WTC11 (cell line): ENCODE data around the gene METTL21C. TPM values are rescaled to one million over a fixed set of nuclear protein-coding genes. Genes with fewer than 3 reads are reported as not detected.

Experiments
- ATAC-seq: fragments of 200-7000 bp; cut with Tn5 transposase; 2 replicates; pipeline ENCODE4 v1.10.0; 2021; ENCODE audit warnings: mild to moderate bottlenecking, moderate library complexity
- Bru-seq: library from RNA; stranded (reverse); fragments of 400-500 nt; gene quantifications from one replicate; lab custom pipeline; 2021; lab: Mats Ljungman, UMichigan
- CTCF ChIA-PET: fragments of 300-600 bp; sonication (Branson Sonifier 250); formaldehyde crosslinking; loops from one replicate; lab custom pipeline; 2021; ENCODE audit warnings: antibody characterized with exemption; lab: Charles Lee
- POLR2A ChIA-PET: fragments of 350-600 bp; sonication (Branson Sonifier 250); formaldehyde crosslinking; loops from one replicate; lab custom pipeline; 2021; ENCODE audit warnings: antibody characterized with exemption; lab: Charles Lee
- DNase-seq: peaks from one replicate; pipeline ENCODE4 v3.0.0; 2021; ENCODE audit warnings: low spot score
- H3K27ac Mint-ChIP-seq: 2 replicates; pipeline ENCODE4 v1.8.0; 2021; ENCODE audit warnings: mixed read lengths
- H3K27me3 Mint-ChIP-seq: 2 replicates; pipeline ENCODE4 v1.8.0; 2021; ENCODE audit warnings: low read depth, mild to moderate bottlenecking, moderate library complexity, mixed read lengths
- H3K36me3 Mint-ChIP-seq: 2 replicates; pipeline ENCODE4 v1.8.0; 2021; ENCODE audit warnings: mixed read lengths
- H3K4me1 Mint-ChIP-seq: 2 replicates; pipeline ENCODE4 v1.8.0; 2022; ENCODE audit warnings: mixed read lengths
- H3K4me3 Mint-ChIP-seq: 2 replicates; pipeline ENCODE4 v1.8.0; 2021; ENCODE audit warnings: mild to moderate bottlenecking, moderate library complexity, mixed read lengths
- H3K9me3 Mint-ChIP-seq: 2 replicates; pipeline ENCODE4 v1.8.0; 2021; ENCODE audit warnings: mixed read lengths
- ATF1 ChIP-seq: sonication (generic); formaldehyde crosslinking; IDR thresholded peaks from 2 replicates; pipeline ENCODE4 v1.8.1; 2023; ENCODE audit warnings: mild to moderate bottlenecking, moderate library complexity, missing genetic modification reagents
- CBFB ChIP-seq: sonication (generic); formaldehyde crosslinking; IDR thresholded peaks from 2 replicates; pipeline ENCODE4 v1.8.1; 2022; ENCODE audit warnings: mild to moderate bottlenecking, low read depth, missing genetic modification reagents
- CREB1 ChIP-seq: sonication (generic); formaldehyde crosslinking; IDR thresholded peaks from 2 replicates; pipeline ENCODE4 v1.8.0; 2023; ENCODE audit warnings: mild to moderate bottlenecking, missing genetic modification reagents
- CREM ChIP-seq: sonication (generic); formaldehyde crosslinking; IDR thresholded peaks from 2 replicates; pipeline ENCODE4 v1.8.1; 2022; ENCODE audit warnings: mild to moderate bottlenecking, missing genetic modification reagents, moderate library complexity
- ELF4 ChIP-seq: sonication (generic); formaldehyde crosslinking; IDR thresholded peaks from 2 replicates; pipeline ENCODE4 v1.8.1; 2022; ENCODE audit warnings: low read depth, mild to moderate bottlenecking, moderate library complexity, missing genetic modification reagents
- GTF2I ChIP-seq: fragments of 250-450 bp; sonication (Bioruptor Pico); conservative IDR thresholded peaks from 2 replicates; pipeline ENCODE4 v1.4.0; 2021; ENCODE audit warnings: mild to moderate bottlenecking
- IRF2 ChIP-seq: sonication (generic); formaldehyde crosslinking; IDR thresholded peaks from 2 replicates; pipeline ENCODE4 v1.8.0; 2022; ENCODE audit warnings: low read depth, missing genetic modification reagents, borderline replicate concordance
- JAZF1 ChIP-seq: fragments of 250-450 bp; sonication (Bioruptor Pico); IDR thresholded peaks from 2 replicates; pipeline ENCODE4 v1.9.0; 2021; ENCODE audit warnings: moderate library complexity, mild to moderate bottlenecking, inconsistent platforms
- KAT7 ChIP-seq: sonication (generic); formaldehyde crosslinking; IDR thresholded peaks from 2 replicates; pipeline ENCODE4 v1.8.1; 2023; ENCODE audit warnings: missing genetic modification reagents, mild to moderate bottlenecking, borderline replicate concordance
- MXD4 ChIP-seq: fragments of 250-450 bp; sonication (Bioruptor Pico); IDR thresholded peaks from 2 replicates; pipeline ENCODE4 v1.8.0; 2021; ENCODE audit warnings: mild to moderate bottlenecking, moderate library complexity, borderline replicate concordance
- RORB ChIP-seq: fragments of 250-450 bp; sonication (Bioruptor Pico); IDR thresholded peaks from 2 replicates; pipeline ENCODE4 v1.9.0; 2021; ENCODE audit warnings: mild to moderate bottlenecking
- SMAD3 ChIP-seq: sonication (generic); formaldehyde crosslinking; IDR thresholded peaks from 2 replicates; pipeline ENCODE4 v1.8.0; 2022; ENCODE audit warnings: missing genetic modification reagents, mild to moderate bottlenecking, borderline replicate concordance
- TCF7 ChIP-seq: sonication (generic); formaldehyde crosslinking; IDR thresholded peaks from 2 replicates; pipeline ENCODE4 v1.8.0; 2022; ENCODE audit warnings: mild to moderate bottlenecking, low read depth, missing genetic modification reagents, moderate library complexity
- ZBTB43 ChIP-seq: sonication (generic); formaldehyde crosslinking; IDR thresholded peaks from 2 replicates; pipeline ENCODE4 v1.8.1; 2023; ENCODE audit warnings: mild to moderate bottlenecking, missing genetic modification reagents
- ZNF281 ChIP-seq: sonication (generic); formaldehyde crosslinking; IDR thresholded peaks from 2 replicates; pipeline ENCODE4 v1.8.0; 2023; ENCODE audit warnings: mild to moderate bottlenecking, missing genetic modification reagents
- ZNF423 ChIP-seq: fragments of 250-450 bp; sonication (Bioruptor Pico); IDR thresholded peaks from 2 replicates; pipeline ENCODE4 v2.1.2; 2022; ENCODE audit warnings: mild to moderate bottlenecking, moderate library complexity
- ZNF512 ChIP-seq: sonication (generic); formaldehyde crosslinking; IDR thresholded peaks from 2 replicates; pipeline ENCODE4 v1.8.1; 2022; ENCODE audit warnings: missing genetic modification reagents, borderline replicate concordance
- ZNF532 ChIP-seq: fragments of 250-450 bp; sonication (Bioruptor Pico); IDR thresholded peaks from 2 replicates; pipeline ENCODE4 v1.9.0; 2021; ENCODE audit warnings: mild to moderate bottlenecking, borderline replicate concordance
- ZSCAN18 ChIP-seq: fragments of 250-450 bp; sonication (Bioruptor Pico); IDR thresholded peaks from 2 replicates; pipeline ENCODE4 v2.1.2; 2022; ENCODE audit warnings: mild to moderate bottlenecking, moderate library complexity
- long read RNA-seq, 3 experiments: library from RNA in 1 of 3; library from capped mRNA in 1 of 3; library from polyadenylated mRNA in 1 of 3; unstranded in 2 of 3; stranded (forward) in 1 of 3; transcript quantifications; one replicate each; pipeline ENCODE4 v2.0.0, GENCODE V29; 2021
- total RNA-seq: library from RNA; stranded (reverse); gene quantifications from 3 replicates; pipeline ENCODE4 v1.2.3, GENCODE V29; 2021
- TF ChIP-seq, protein P1 (sequence below): fragments of 200-600 bp; IDR thresholded peaks from 2 replicates; pipeline ENCODE4 v1.8.0; 2022; ENCODE audit warnings: antibody characterized with exemption
- TF ChIP-seq, protein P2 (sequence below): sonication (generic); formaldehyde crosslinking; IDR thresholded peaks from 2 replicates; pipeline ENCODE4 v1.8.1; 2022; ENCODE audit warnings: low read depth, mild to moderate bottlenecking, moderate library complexity, missing genetic modification reagents, borderline replicate concordance

Gene METTL21C
- not detected in 3 replicates for total RNA-seq
- Bru-seq, nascent RNA: not detected
- long read RNA-seq, experiment 1: 0 reads
- long read RNA-seq, experiment 2: 0 reads
- long read RNA-seq, experiment 3: 0 reads

DNA sequence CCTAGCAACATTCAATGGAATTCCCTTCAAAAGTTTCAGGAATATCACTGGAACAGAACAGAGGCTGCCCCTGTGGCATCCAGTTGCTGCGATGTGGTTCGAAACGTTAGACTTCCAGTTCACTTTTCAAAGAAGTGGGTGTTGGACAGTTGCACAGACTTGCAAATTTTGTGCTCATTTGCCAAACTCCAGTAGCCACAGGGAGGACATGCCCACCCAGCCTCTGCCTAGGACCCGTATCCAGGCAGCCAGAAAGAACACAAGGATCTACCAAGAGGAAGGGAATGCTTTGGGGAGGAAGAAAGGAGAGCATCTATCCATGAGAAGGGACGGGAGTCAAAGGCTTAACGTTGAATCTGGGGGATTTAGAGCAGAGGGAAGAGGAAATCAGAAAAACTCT lies at the start of gene METTL21C:
METTL21C (minus strand) TSS at position 108 of the 400 bp plus-strand sequence. CDS start 546 bp downstream, outside the sequence.
- Mint-ChIP-seq H3K4me1 (peaks cover 13% of the 10 kb centered on the region), H3K27me3 (no peaks in the 10 kb centered on the region), H3K4me3 (no peak within 1 kb of the TSS), H3K27ac (no peak within 1 kb of the TSS), H3K36me3 (peaks cover 3% of the 10 kb centered on the region; the same call in 1 of the 2 replicates), H3K9me3 (peaks cover 13% of the 10 kb centered on the region)
- ChIA-PET POLR2A (no interaction called here), CTCF (interaction anchor here (1.5 kb wide), 1 partner anchor 14 kb away, joined by 3 read pairs; no protein-coding TSS in a partner anchor)
- TF ChIP-seq ELF4 (CRISPR knock-in tag) (no peak), ZNF532 (CRISPR knock-in tag) (no peak), ATF1 (CRISPR knock-in tag) (no peak), GTF2I (CRISPR knock-in tag) (no peak), RORB (CRISPR knock-in tag) (no peak), SMAD3 (CRISPR knock-in tag) (no peak), CBFB (CRISPR knock-in tag) (no peak), TCF7 (CRISPR knock-in tag) (no peak), JAZF1 (CRISPR knock-in tag) (no peak), ZNF423 (CRISPR knock-in tag) (no peak), ZNF281 (no peak), MXD4 (no peak), KAT7 (no peak)
- DNase-seq: no peak
- no peak for ATAC-seq

- Mint-ChIP-seq H3K4me1 (no peaks in the 10 kb centered on the region), H3K9me3 (peaks cover 26% of the 10 kb centered on the region), H3K36me3 (no peaks in the 10 kb centered on the region), H3K4me3 (no peak overlapping the region), H3K27me3 (peaks cover 37% of the 10 kb centered on the region), H3K27ac (no peak overlapping the region)
- ATAC-seq (no peak), DNase-seq (no peak)
- ChIA-PET CTCF (no interaction called here), POLR2A (no interaction called here)
- no peak for TF ChIP-seq ZSCAN18 (CRISPR knock-in tag)
- TF ChIP-seq, protein P1, sequence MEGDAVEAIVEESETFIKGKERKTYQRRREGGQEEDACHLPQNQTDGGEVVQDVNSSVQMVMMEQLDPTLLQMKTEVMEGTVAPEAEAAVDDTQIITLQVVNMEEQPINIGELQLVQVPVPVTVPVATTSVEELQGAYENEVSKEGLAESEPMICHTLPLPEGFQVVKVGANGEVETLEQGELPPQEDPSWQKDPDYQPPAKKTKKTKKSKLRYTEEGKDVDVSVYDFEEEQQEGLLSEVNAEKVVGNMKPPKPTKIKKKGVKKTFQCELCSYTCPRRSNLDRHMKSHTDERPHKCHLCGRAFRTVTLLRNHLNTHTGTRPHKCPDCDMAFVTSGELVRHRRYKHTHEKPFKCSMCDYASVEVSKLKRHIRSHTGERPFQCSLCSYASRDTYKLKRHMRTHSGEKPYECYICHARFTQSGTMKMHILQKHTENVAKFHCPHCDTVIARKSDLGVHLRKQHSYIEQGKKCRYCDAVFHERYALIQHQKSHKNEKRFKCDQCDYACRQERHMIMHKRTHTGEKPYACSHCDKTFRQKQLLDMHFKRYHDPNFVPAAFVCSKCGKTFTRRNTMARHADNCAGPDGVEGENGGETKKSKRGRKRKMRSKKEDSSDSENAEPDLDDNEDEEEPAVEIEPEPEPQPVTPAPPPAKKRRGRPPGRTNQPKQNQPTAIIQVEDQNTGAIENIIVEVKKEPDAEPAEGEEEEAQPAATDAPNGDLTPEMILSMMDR: no peak
- TF ChIP-seq CREM: no peak
- TF ChIP-seq, protein P2, sequence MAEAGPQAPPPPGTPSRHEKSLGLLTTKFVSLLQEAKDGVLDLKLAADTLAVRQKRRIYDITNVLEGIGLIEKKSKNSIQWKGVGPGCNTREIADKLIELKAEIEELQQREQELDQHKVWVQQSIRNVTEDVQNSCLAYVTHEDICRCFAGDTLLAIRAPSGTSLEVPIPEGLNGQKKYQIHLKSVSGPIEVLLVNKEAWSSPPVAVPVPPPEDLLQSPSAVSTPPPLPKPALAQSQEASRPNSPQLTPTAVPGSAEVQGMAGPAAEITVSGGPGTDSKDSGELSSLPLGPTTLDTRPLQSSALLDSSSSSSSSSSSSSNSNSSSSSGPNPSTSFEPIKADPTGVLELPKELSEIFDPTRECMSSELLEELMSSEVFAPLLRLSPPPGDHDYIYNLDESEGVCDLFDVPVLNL (CRISPR knock-in tag): no peak
- no peak for TF ChIP-seq ZNF512 (CRISPR knock-in tag)
- TF ChIP-seq ZBTB43 (CRISPR knock-in tag): no peak
- no peak for TF ChIP-seq ZNF423 (CRISPR knock-in tag)
- TF ChIP-seq IRF2: no peak
- TF ChIP-seq CREB1 (CRISPR knock-in tag): no peak
These were observed 47.7 kb upstream of the METTL21C start for GRCh38 chr13:102742506-102742905.
